Central memory CD4-positive, alpha-beta T cell (primary cell): Measurements from ENCODE around the gene FUT8.

ENCODE experiments used
- DNase-seq: peaks from one replicate; pipeline ENCODE4 v3.0.0; 2022
- total RNA-seq, 3 experiments: gene quantifications; one replicate each; lab custom pipeline; 2026; lab: John Stamatoyannopoulos, UW

Gene FUT8
- 26.8 to 57.7 (median 57.2) reads per million in 3 experiments for total RNA-seq

- peak; percentile 93 for DNase-seq
These were observed at the start of gene FUT8 for GRCh38 chr14:65412032-65412846. FUT8 (plus strand) TSS chr14:65412730; CDS start chr14:65561564, 148,834 bp downstream.

GRCh38 chr14:65366802-65367565 is 45.5 kb upstream of the FUT8 start:
- no peak for DNase-seq

- DNase-seq: no peak
These were observed 43.0 kb upstream of the FUT8 start for GRCh38 chr14:65369560-65369959.

- no peak for DNase-seq
These were observed 41.7 kb upstream of the FUT8 start for GRCh38 chr14:65370801-65371248.

- no peak for DNase-seq
These were observed 40.7 kb upstream of the FUT8 start for GRCh38 chr14:65371784-65372183.

- no peak for DNase-seq
These were observed 39.4 kb upstream of the FUT8 start for GRCh38 chr14:65373016-65373670.

- no peak for DNase-seq
These were observed 38.9 kb upstream of the FUT8 start for GRCh38 chr14:65373671-65374039.

- DNase-seq: no peak
These were observed 35.0 kb upstream of the FUT8 start for GRCh38 chr14:65377576-65377975.

GRCh38 chr14:65382586-65382985 is 29.9 kb upstream of the FUT8 start:
- DNase-seq: no peak

- DNase-seq: no peak
These were observed 25.4 kb upstream of the FUT8 start for GRCh38 chr14:65387171-65387570.

- DNase-seq: no peak
These were observed 24.9 kb upstream of the FUT8 start for GRCh38 chr14:65387628-65388027.

GRCh38 chr14:65392296-65392695 is 20.2 kb upstream of the FUT8 start:
- no peak for DNase-seq

GRCh38 chr14:65396082-65396910 is 16.2 kb upstream of the FUT8 start:
- DNase-seq: no peak

GRCh38 chr14:65403231-65403630 is 9.3 kb upstream of the FUT8 start:
- no peak for DNase-seq

- no peak for DNase-seq
These were observed 4.4 kb upstream of the FUT8 start for GRCh38 chr14:65408113-65408512.

GRCh38 chr14:65410640-65411039 is 1.9 kb upstream of the FUT8 start:
- no peak for DNase-seq

- peak; percentile 71 for DNase-seq
These were observed 886 bp upstream of the FUT8 start for GRCh38 chr14:65411656-65412031.

- no peak for DNase-seq
These were observed 567 bp downstream of the FUT8 start for GRCh38 chr14:65412856-65413738.

GRCh38 chr14:65413739-65414045 is 1.2 kb downstream of the FUT8 start:
- no peak for DNase-seq

- no peak for DNase-seq
These were observed 2.5 kb downstream of the FUT8 start for GRCh38 chr14:65414961-65415589.

- DNase-seq: no peak
These were observed 3.1 kb downstream of the FUT8 start for GRCh38 chr14:65415613-65416012.
